NCI-H2107 (cell line): ENCODE data around the gene CFAP58.

ENCODE experiments used
- DNase-seq: peaks from one replicate; lab custom pipeline; 2025; lab: John Stamatoyannopoulos, UW

Gene CFAP58

GRCh38 chr10:104376784-104377300, 23.2 kb downstream of the CFAP58 start:
- DNase-seq: no peak

GRCh38 chr10:104380336-104380735, 26.7 kb downstream of the CFAP58 start:
- DNase-seq: no peak

GRCh38 chr10:104387130-104387888, 33.7 kb downstream of the CFAP58 start:
- no peak for DNase-seq

GRCh38 chr10:104388830-104389229, 35.2 kb downstream of the CFAP58 start:
- no peak for DNase-seq

- DNase-seq: no peak
These were observed 37.7 kb downstream of the CFAP58 start for GRCh38 chr10:104391150-104391968.

GRCh38 chr10:104391969-104392296, 38.3 kb downstream of the CFAP58 start:
- DNase-seq: no peak

GRCh38 chr10:104393387-104393786, 39.8 kb downstream of the CFAP58 start:
- DNase-seq: no peak

GRCh38 chr10:104396581-104396980, 42.9 kb downstream of the CFAP58 start:
- DNase-seq: no peak

GRCh38 chr10:104403636-104404035, 50.0 kb downstream of the CFAP58 start:
- DNase-seq: no peak

- DNase-seq: no peak
These were observed 53.4 kb downstream of the CFAP58 start for GRCh38 chr10:104406715-104407650.

GRCh38 chr10:104413528-104413927, 59.9 kb downstream of the CFAP58 start:
- DNase-seq: no peak

- no peak for DNase-seq
These were observed 62.0 kb downstream of the CFAP58 start for GRCh38 chr10:104415526-104416165.

- DNase-seq: no peak
These were observed 63.2 kb downstream of the CFAP58 start for GRCh38 chr10:104416851-104417250.

GRCh38 chr10:104417637-104418292, 64.1 kb downstream of the CFAP58 start:
- no peak for DNase-seq

- DNase-seq: no peak
These were observed 71.1 kb downstream of the CFAP58 start for GRCh38 chr10:104424719-104425118.

- no peak for DNase-seq
These were observed 74.4 kb downstream of the CFAP58 start for GRCh38 chr10:104427989-104428388.

- DNase-seq: no peak
These were observed 76.2 kb downstream of the CFAP58 start for GRCh38 chr10:104429846-104430245.

GRCh38 chr10:104430360-104430759, 76.7 kb downstream of the CFAP58 start:
- no peak for DNase-seq

- DNase-seq: no peak
These were observed 80.0 kb downstream of the CFAP58 start for GRCh38 chr10:104433669-104434068.

GRCh38 chr10:104434601-104435000, 81.0 kb downstream of the CFAP58 start:
- DNase-seq: no peak

GRCh38 chr10:104435822-104436221, 82.2 kb downstream of the CFAP58 start:
- DNase-seq: no peak
